Caki2 (cell line): ENCODE results near the gene OR10A2. TPM values are rescaled to one million over a fixed set of nuclear protein-coding genes. Genes with fewer than 3 reads are reported as not detected.

ENCODE experiments used
- total RNA-seq: library from RNA; depleted of rRNA; stranded (reverse); fragments of >200 nt; shearing (Covaris generic); gene quantifications from 2 replicates; pipeline ENCODE4 v1.2.3, GENCODE V29; 2014; ENCODE audit warnings: low replicate concordance; rRNA removed

OR10A2 gene
- total RNA-seq, 1 experiment from 2014 or later = not detected

Other genes with a start within 250 kb of the OR10A2 start
- 17.4 and 30.0 TPM in 2 replicates for gene TPP1, start 243.6 kb upstream of the OR10A2 start, total RNA-seq
- 0.03 TPM in 1 of 2 replicates, not detected in the other for gene DCHS1, start 207.2 kb upstream of the OR10A2 start, total RNA-seq
- 118 and 460 TPM in 2 replicates for gene MRPL17, start 179.7 kb upstream of the OR10A2 start, total RNA-seq
- not detected in 2 replicates for gene OR2AG2, start 91.1 kb upstream of the OR10A2 start, total RNA-seq
- gene OR2AG1, start 80.0 kb upstream of the OR10A2 start, total RNA-seq = not detected in 2 replicates
- not detected in 2 replicates for gene OR6A2, start 63.4 kb upstream of the OR10A2 start, total RNA-seq
- gene OR10A5, start 17.4 kb upstream of the OR10A2 start, total RNA-seq = not detected in 2 replicates
- not detected in 2 replicates for gene OR10A4, start 13.6 kb downstream of the OR10A2 start, total RNA-seq
- not detected in 2 replicates for gene OR2D2, start 29.4 kb downstream of the OR10A2 start, total RNA-seq
- gene OR2D3, start 57.9 kb downstream of the OR10A2 start, total RNA-seq = not detected in 2 replicates
- 1.5 and 6.3 TPM in 2 replicates for gene ZNF215, start 63.4 kb downstream of the OR10A2 start, total RNA-seq
- gene ZNF214, start 157.3 kb downstream of the OR10A2 start, total RNA-seq = 2.0 and 27.9 TPM in 2 replicates
- not detected in 2 replicates for gene NLRP14, start 157.4 kb downstream of the OR10A2 start, total RNA-seq
- not detected in 2 replicates for gene RBMXL2, start 225.9 kb downstream of the OR10A2 start, total RNA-seq